ENCODE results near the gene AFF2. TPM values are rescaled to one million over a fixed set of nuclear protein-coding genes. Genes with fewer than 3 reads are reported as not detected.

The AFF2 gene
- total and polyA plus RNA-seq, 2 experiments from 2014 or later = 0.31 to 0.54 TPM

DNA sequence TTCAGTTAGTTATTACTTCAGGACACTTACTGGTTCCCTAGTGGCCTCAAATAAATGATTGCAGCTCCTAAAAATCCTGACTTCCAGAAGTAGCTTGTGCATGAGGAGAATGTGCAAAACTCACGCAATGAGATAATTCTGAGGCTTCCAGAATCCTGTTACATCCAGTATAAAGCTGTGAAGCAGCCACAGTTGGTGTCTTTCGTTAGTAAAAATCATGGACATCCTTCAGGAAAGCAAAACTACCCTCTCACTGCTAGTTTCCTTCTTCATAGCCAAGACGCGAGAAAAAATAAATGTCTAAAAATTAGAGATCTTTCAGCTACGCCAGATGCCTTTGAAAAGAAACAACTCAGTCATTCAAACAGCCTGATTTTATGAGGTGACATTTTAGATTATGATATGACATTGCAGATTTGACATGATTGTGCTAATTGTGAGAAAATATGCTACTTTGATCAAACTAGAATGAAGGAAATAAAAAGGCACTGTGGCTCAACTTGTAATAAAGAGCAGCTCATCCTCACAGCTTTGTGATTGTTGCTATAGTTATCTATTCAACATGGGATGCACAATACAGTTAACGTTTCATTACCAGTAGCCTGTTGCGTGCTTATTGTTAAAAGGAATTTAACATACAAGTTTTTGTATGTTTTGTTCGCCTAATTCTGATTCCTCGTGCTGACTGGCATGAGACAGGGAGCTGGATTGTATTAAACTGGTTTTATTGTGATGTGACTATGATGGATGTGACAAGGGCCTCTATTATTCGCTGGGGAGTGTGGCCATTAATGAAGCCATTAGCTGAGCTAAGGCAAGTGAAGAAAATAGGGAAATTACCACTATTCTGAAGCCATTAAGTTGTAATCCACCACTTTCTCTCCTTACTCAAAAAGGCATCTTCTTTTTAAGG, 40.5 kb downstream of the AFF2 start:
- H3K9me2 ChIP-seq (ENCODE audit: insufficient read depth) = no peaks in the 10 kb centered on the region
- no peaks in the 10 kb centered on the region for H3F3A ChIP-seq (ENCODE audit: insufficient read depth)
- in situ Hi-C loops (cut with MboI) = no loop called here
- TF ChIP-seq EZH2phosphoT487 (IDR thresholded peaks at IDR 0.05; ENCODE audit: insufficient read depth, low read depth) = no peak
- no peak for TF ChIP-seq EZH2 (IDR thresholded peaks at IDR 0.05; ENCODE audit: insufficient read depth, poor library complexity, severe bottlenecking)
- no peaks in the 10 kb centered on the region for H3K79me2 ChIP-seq (ENCODE audit: insufficient read depth)
- H3K9ac ChIP-seq = no peak overlapping the region
- no peak overlapping the region for H2AFZ ChIP-seq
- H3K4me3 ChIP-seq = no peak overlapping the region
- H3K27me3 ChIP-seq (replicated peaks; ENCODE audit: insufficient read depth) = no peaks in the 10 kb centered on the region
- no peak overlapping the region for H3K27ac ChIP-seq
- H3K4me2 ChIP-seq (ENCODE audit: unreplicated experiment) = no peak overlapping the region
- H4K20me1 ChIP-seq (ENCODE audit: insufficient read depth) = no peaks in the 10 kb centered on the region
- H3K4me1 ChIP-seq (ENCODE audit: insufficient read depth) = peaks cover 13% of the 10 kb centered on the region
- 85 to 92% methylated on average over 10 of the region's 10 CpGs for WGBS, 2 experiments (ENCODE audit: low coverage in 1 of 2, low lambda C conversion rate in 2 of 2, missing lambda C conversion rate in 2 of 2)
- no peaks in the 10 kb centered on the region for H3K9me3 ChIP-seq (ENCODE audit: low read depth)
- no peak for DNase-seq
- H3K36me3 ChIP-seq (ENCODE audit: low read depth) = no peaks in the 10 kb centered on the region

- TF ChIP-seq EZH2 (IDR thresholded peaks at IDR 0.05; ENCODE audit: insufficient read depth, poor library complexity, severe bottlenecking) (no peak), EZH2phosphoT487 (IDR thresholded peaks at IDR 0.05; ENCODE audit: insufficient read depth, low read depth) (no peak)
- Histone ChIP-seq H3K36me3 (ENCODE audit: low read depth) (no peaks in the 10 kb centered on the region), H3K4me3 (no peak overlapping the region), H3K27me3 (replicated peaks; ENCODE audit: insufficient read depth) (no peaks in the 10 kb centered on the region), H4K20me1 (ENCODE audit: insufficient read depth) (no peaks in the 10 kb centered on the region), H3K27ac (no peak overlapping the region), H3K9ac (no peak overlapping the region), H3K4me2 (ENCODE audit: unreplicated experiment) (no peak overlapping the region), H3K79me2 (ENCODE audit: insufficient read depth) (no peaks in the 10 kb centered on the region), H2AFZ (no peak overlapping the region), H3K9me2 (ENCODE audit: insufficient read depth) (no peaks in the 10 kb centered on the region), H3K9me3 (ENCODE audit: low read depth) (no peaks in the 10 kb centered on the region), H3K4me1 (ENCODE audit: insufficient read depth) (peaks cover 8% of the 10 kb centered on the region), H3F3A (ENCODE audit: insufficient read depth) (no peaks in the 10 kb centered on the region)
- no peak for DNase-seq
- in situ Hi-C loops (cut with MboI) = no loop called here
These were observed 41.1 kb downstream of the AFF2 start for GRCh38 chrX:148541584-148541940.

DNA sequence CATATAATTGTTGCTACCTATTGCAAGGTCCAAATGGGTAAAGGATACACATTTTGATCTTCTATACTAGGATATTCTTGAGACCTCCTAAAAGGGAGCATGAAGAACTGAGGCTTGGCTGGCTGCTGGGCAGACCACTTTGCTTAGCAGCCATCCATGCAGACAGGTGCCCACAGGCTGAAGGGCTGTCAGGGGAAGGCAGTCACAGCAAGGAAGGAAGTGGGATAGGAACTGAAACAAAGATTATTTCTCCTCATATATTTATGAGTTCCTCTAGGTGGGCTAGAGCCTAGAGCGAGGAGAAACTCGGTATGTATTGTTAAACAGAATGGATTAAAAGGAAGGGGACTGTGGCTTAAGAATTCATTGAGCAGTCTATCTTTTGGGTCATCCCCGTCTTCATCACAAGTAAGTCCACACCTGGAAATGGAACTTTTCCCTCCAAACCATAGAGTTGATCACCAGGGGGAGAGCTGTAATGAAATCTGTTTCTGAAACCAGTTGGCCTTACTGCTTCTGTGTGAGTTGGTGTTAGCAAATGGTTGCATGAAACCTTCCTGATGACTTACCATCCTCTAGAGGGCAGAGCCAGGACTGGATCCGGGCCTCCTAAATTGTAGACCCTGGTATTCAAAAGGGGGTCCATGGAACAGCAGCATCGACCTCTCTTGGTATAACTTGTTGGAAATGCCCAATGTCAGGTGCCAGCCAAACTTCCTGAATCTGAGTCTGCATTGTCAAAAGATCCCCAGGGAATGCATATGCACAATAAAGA, 42.3 kb downstream of the AFF2 start:
- H2AFZ ChIP-seq = no peak overlapping the region
- no peak overlapping the region for H3K9ac ChIP-seq
- no peaks in the 10 kb centered on the region for H3K9me2 ChIP-seq (ENCODE audit: insufficient read depth)
- no peak overlapping the region for H3K4me2 ChIP-seq (ENCODE audit: unreplicated experiment)
- TF ChIP-seq EZH2 (IDR thresholded peaks at IDR 0.05; ENCODE audit: insufficient read depth, poor library complexity, severe bottlenecking) (no peak), EZH2phosphoT487 (IDR thresholded peaks at IDR 0.05; ENCODE audit: insufficient read depth, low read depth) (no peak)
- H3K4me1 ChIP-seq (ENCODE audit: insufficient read depth) = no peaks in the 10 kb centered on the region
- H3K27me3 ChIP-seq (replicated peaks; ENCODE audit: insufficient read depth) = no peaks in the 10 kb centered on the region
- no peaks in the 10 kb centered on the region for H3K36me3 ChIP-seq (ENCODE audit: low read depth)
- H3K9me3 ChIP-seq (ENCODE audit: low read depth) = no peaks in the 10 kb centered on the region
- H3K27ac ChIP-seq = no peak overlapping the region
- 90 to 92% methylated on average over 4 to 5 of the region's 5 CpGs for WGBS, 2 experiments (ENCODE audit: low coverage in 1 of 2, low lambda C conversion rate in 2 of 2, missing lambda C conversion rate in 2 of 2)
- H3K79me2 ChIP-seq (ENCODE audit: insufficient read depth) = no peaks in the 10 kb centered on the region
- no peak for DNase-seq
- no peaks in the 10 kb centered on the region for H3F3A ChIP-seq (ENCODE audit: insufficient read depth)
- H4K20me1 ChIP-seq (ENCODE audit: insufficient read depth) = no peaks in the 10 kb centered on the region
- H3K4me3 ChIP-seq = no peak overlapping the region
- in situ Hi-C loops (cut with MboI) = no loop called here

DNA sequence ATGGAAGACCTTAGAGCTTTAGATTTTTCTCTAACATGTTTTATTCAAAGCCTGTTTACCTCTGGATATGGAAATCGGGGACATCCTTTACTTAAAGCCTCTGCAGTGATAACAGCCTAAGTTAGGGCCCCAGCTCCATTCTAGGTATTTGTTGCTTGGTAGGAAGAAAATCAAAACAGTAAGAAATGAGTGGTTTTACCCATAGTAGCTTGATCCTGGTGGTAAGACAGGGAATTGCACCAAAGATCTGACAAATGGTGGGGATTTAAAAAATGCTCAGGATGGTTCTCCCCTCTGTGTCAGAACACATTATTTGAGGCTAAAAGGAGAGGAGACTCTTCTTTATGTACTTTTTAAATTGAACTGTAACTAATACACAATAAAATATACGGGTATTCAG, 52.4 kb downstream of the AFF2 start:
- in situ Hi-C loops (cut with MboI) = no loop called here

More for the DNA sequence above, 52.4 kb downstream of the AFF2 start:
- Histone ChIP-seq H2AFZ (no peak overlapping the region), H3K36me3 (ENCODE audit: low read depth) (no peaks in the 10 kb centered on the region), H3K9me2 (ENCODE audit: insufficient read depth) (no peaks in the 10 kb centered on the region), H3F3A (ENCODE audit: insufficient read depth) (no peaks in the 10 kb centered on the region), H3K27ac (no peak overlapping the region), H3K79me2 (ENCODE audit: insufficient read depth) (no peaks in the 10 kb centered on the region), H3K9me3 (ENCODE audit: low read depth) (no peaks in the 10 kb centered on the region), H3K4me2 (ENCODE audit: unreplicated experiment) (no peak overlapping the region), H4K20me1 (ENCODE audit: insufficient read depth) (no peaks in the 10 kb centered on the region), H3K4me1 (ENCODE audit: insufficient read depth) (no peaks in the 10 kb centered on the region), H3K9ac (no peak overlapping the region), H3K4me3 (no peak overlapping the region), H3K27me3 (replicated peaks; ENCODE audit: insufficient read depth) (no peaks in the 10 kb centered on the region)
- TF ChIP-seq EZH2phosphoT487 (IDR thresholded peaks at IDR 0.05; ENCODE audit: insufficient read depth, low read depth) (no peak), EZH2 (IDR thresholded peaks at IDR 0.05; ENCODE audit: insufficient read depth, poor library complexity, severe bottlenecking) (no peak)
- WGBS, 2 experiments (ENCODE audit: low coverage in 1 of 2, low lambda C conversion rate in 2 of 2, missing lambda C conversion rate in 2 of 2) = 77 to 88% methylated on average over 2 of the region's 2 CpGs
- no peak for DNase-seq
